ENCODE measurements around the gene GPHA2. TPM values are rescaled to one million over a fixed set of nuclear protein-coding genes. Genes with fewer than 3 reads are reported as not detected.

Gene GPHA2
- total and polyA plus RNA-seq, 2 of the 13 experiments (the other 11 are each of a cell fraction or from before 2014, with no cell fraction given), result 13.0 to 19.1 TPM

DNA sequence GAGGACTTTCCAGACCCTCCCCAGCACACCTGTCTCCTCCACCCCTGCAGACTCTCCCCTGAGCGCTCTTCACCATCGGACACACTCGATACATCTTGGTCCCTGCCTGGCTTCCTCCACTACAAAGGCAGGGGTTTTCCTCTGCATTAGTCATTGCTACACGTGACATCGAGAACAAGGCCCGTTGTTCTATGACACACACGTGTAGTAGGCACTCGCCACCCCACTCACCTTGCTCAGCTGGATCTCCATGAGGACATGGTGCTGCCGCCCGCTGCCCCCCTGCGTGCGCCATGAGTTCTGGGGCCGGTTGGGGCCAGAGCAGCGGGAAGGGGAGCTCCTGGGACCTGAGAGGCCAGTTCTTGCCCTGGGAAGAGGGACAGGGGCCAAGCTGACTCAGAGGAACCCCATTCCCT, 35.4 kb downstream of the GPHA2 start:
- H3K36me3 ChIP-seq (replicated peaks in 1 of 2; ENCODE audit: control insufficient read depth in 1 of 2, insufficient read depth in 2 of 2, low read length in 2 of 2), result peaks cover 24 to 33% of the 10 kb centered on the region in 2 experiments; a peak in 4 of 5 replicates
- WGBS (ENCODE audit: low lambda C conversion rate), result 97% methylated on average over 13 of the region's 14 CpGs
- ATAC-seq, result no peak
- ChIA-PET CTCF (ENCODE audit: low intra/inter-chr PET ratio, low total read pairs) (no interaction called here), POLR2A (interaction anchor here (1.3 kb wide), 1 partner anchor 16 kb away, joined by 6 read pairs; no protein-coding TSS in a partner anchor)
- FAIRE-seq, result no peak
- H3K9ac ChIP-seq (ENCODE audit: insufficient read depth, low read depth, low read length), result no peak overlapping the region
- BruUV-seq (replicated peaks), result no TSS peak
- intact Hi-C loops (cut with micrococcal nuclease; ENCODE audit: unreplicated experiment), result no loop called here
- no peaks in the 10 kb centered on the region for H3K79me2 ChIP-seq (ENCODE audit: insufficient read depth, low read length)
- in situ Hi-C loops (cut with HindIII; ENCODE audit: extremely low pct_ligation_motif_present, low pct_unique_long_range_greater_than_20kb), result no loop called here
- TF ChIP-seq, protein P1, sequence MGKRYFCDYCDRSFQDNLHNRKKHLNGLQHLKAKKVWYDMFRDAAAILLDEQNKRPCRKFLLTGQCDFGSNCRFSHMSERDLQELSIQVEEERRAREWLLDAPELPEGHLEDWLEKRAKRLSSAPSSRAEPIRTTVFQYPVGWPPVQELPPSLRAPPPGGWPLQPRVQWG (CRISPR knock-in tag; IDR thresholded peaks at IDR 0.05; ENCODE audit: borderline replicate concordance, low read depth), result no peak
- TF ChIP-seq, protein P2, sequence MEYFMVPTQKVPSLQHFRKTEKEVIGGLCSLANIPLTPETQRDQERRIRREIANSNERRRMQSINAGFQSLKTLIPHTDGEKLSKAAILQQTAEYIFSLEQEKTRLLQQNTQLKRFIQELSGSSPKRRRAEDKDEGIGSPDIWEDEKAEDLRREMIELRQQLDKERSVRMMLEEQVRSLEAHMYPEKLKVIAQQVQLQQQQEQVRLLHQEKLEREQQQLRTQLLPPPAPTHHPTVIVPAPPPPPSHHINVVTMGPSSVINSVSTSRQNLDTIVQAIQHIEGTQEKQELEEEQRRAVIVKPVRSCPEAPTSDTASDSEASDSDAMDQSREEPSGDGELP (IDR thresholded peaks at IDR 0.05; ENCODE audit: borderline replicate concordance, low read depth), result no peak
- TF ChIP-seq, protein P3, sequence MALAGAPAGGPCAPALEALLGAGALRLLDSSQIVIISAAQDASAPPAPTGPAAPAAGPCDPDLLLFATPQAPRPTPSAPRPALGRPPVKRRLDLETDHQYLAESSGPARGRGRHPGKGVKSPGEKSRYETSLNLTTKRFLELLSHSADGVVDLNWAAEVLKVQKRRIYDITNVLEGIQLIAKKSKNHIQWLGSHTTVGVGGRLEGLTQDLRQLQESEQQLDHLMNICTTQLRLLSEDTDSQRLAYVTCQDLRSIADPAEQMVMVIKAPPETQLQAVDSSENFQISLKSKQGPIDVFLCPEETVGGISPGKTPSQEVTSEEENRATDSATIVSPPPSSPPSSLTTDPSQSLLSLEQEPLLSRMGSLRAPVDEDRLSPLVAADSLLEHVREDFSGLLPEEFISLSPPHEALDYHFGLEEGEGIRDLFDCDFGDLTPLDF (CRISPR knock-in tag; IDR thresholded peaks at IDR 0.05), result no peak
- TF ChIP-seq, protein P4, sequence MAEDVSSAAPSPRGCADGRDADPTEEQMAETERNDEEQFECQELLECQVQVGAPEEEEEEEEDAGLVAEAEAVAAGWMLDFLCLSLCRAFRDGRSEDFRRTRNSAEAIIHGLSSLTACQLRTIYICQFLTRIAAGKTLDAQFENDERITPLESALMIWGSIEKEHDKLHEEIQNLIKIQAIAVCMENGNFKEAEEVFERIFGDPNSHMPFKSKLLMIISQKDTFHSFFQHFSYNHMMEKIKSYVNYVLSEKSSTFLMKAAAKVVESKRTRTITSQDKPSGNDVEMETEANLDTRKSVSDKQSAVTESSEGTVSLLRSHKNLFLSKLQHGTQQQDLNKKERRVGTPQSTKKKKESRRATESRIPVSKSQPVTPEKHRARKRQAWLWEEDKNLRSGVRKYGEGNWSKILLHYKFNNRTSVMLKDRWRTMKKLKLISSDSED (CRISPR knock-in tag; IDR thresholded peaks at IDR 0.05), result no peak
- TF ChIP-seq, protein P5, sequence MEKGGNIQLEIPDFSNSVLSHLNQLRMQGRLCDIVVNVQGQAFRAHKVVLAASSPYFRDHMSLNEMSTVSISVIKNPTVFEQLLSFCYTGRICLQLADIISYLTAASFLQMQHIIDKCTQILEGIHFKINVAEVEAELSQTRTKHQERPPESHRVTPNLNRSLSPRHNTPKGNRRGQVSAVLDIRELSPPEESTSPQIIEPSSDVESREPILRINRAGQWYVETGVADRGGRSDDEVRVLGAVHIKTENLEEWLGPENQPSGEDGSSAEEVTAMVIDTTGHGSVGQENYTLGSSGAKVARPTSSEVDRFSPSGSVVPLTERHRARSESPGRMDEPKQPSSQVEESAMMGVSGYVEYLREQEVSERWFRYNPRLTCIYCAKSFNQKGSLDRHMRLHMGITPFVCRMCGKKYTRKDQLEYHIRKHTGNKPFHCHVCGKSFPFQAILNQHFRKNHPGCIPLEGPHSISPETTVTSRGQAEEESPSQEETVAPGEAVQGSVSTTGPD (CRISPR knock-in tag; IDR thresholded peaks at IDR 0.05), result no peak
- no peak for TF ChIP-seq FOXA3 (CRISPR knock-in tag; IDR thresholded peaks at IDR 0.05)
- TF ChIP-seq RFXANK (CRISPR knock-in tag; IDR thresholded peaks at IDR 0.05), result no peak
- TF ChIP-seq, protein P6, sequence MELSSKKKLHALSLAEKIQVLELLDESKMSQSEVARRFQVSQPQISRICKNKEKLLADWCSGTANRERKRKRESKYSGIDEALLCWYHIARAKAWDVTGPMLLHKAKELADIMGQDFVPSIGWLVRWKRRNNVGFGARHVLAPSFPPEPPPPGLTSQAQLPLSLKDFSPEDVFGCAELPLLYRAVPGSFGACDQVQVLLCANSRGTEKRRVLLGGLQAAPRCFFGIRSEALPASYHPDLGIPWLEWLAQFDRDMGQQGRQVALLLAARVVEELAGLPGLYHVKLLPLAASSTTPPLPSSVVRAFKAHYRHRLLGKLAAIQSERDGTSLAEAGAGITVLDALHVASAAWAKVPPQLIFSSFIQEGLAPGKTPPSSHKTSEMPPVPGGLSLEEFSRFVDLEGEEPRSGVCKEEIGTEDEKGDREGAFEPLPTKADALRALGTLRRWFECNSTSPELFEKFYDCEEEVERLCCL (CRISPR knock-in tag; IDR thresholded peaks at IDR 0.05; ENCODE audit: borderline replicate concordance), result no peak
- no peak for TF ChIP-seq STAG1 (CRISPR knock-in tag; IDR thresholded peaks at IDR 0.05)
- TF ChIP-seq MAFG (CRISPR knock-in tag; IDR thresholded peaks at IDR 0.05), result no peak
- no peak for TF ChIP-seq MBNL3 (CRISPR knock-in tag; conservative IDR thresholded peaks at IDR 0.05)
- no peak for TF ChIP-seq NONO (IDR thresholded peaks at IDR 0.05)
- TF ChIP-seq NONO (CRISPR knock-in tag; conservative IDR thresholded peaks at IDR 0.05), result no peak
- TF ChIP-seq ISL2 (CRISPR knock-in tag; IDR thresholded peaks at IDR 0.05), result no peak
- TF ChIP-seq ZNF614 (CRISPR knock-in tag; IDR thresholded peaks at IDR 0.05; ENCODE audit: borderline replicate concordance), result no peak
- TF ChIP-seq ZNF468 (CRISPR knock-in tag; IDR thresholded peaks at IDR 0.05), result no peak
- TF ChIP-seq SOX13 (IDR thresholded peaks at IDR 0.05), result no peak
- TF ChIP-seq SOX13 (CRISPR knock-in tag; conservative IDR thresholded peaks at IDR 0.05 in 1 of 2, IDR thresholded peaks at IDR 0.05 in 1 of 2), result no peak
- TF ChIP-seq ZNF296 (CRISPR knock-in tag; conservative IDR thresholded peaks at IDR 0.05), result no peak
- no peak for TF ChIP-seq POLR2AphosphoS2 (IDR thresholded peaks at IDR 0.05; ENCODE audit: low read depth, low read length)
- no peaks in the 10 kb centered on the region for H3K9me3 ChIP-seq (ENCODE audit: low read length)
- H4K20me1 ChIP-seq (ENCODE audit: insufficient read depth, low read length), result no peaks in the 10 kb centered on the region
- no peak overlapping the region for H3K4me3 ChIP-seq (replicated peaks in 1 of 3; ENCODE audit: insufficient read depth in 1 of 3, low read depth in 2 of 3, low read length in 3 of 3)
- no peak overlapping the region for H3K4me2 ChIP-seq (ENCODE audit: low read depth, low read length)
- no peak overlapping the region for H2AFZ ChIP-seq (ENCODE audit: low read length)
- no peak overlapping the region for H3K27ac ChIP-seq (ENCODE audit: extremely low read length, insufficient read depth, low read length)
- no peak for DNase-seq (ENCODE audit: low spot score)
- no peaks in the 10 kb centered on the region for H3K4me1 ChIP-seq (ENCODE audit: insufficient read depth, low read length)
- no peaks in the 10 kb centered on the region for H3K27me3 ChIP-seq (ENCODE audit: control insufficient read depth in 1 of 2, insufficient read depth in 2 of 2, low read length in 2 of 2)

Data from HepG2 (cell line).